DOHH2 (cell line): ENCODE results near the gene NEU1.

Experiments
- H3F3A ChIP-seq: fragments of 200-600 bp; sonication (generic), shearing (Covaris generic); 2 replicates; pipeline ENCODE4 v1.6.0; 2016; ENCODE audit warnings: antibody characterized with exemption, mild to moderate bottlenecking; ENCODE audit not compliant: control insufficient read depth, insufficient read depth
- H3K27ac ChIP-seq: fragments of 200-600 bp; sonication (generic); 2 replicates; pipeline ENCODE4 v1.5.1; 2014; ENCODE audit warnings: low read depth, mild to moderate bottlenecking, low read length, moderate library complexity
- H3K27me3 ChIP-seq: fragments of 200-600 bp; sonication (generic); 2 replicates; pipeline ENCODE4 v1.6.1; 2014; ENCODE audit warnings: mild to moderate bottlenecking, low read length, mixed read lengths; ENCODE audit not compliant: control insufficient read depth
- H3K36me3 ChIP-seq: fragments of 200-600 bp; sonication (generic); 2 replicates; pipeline ENCODE4 v1.6.1; 2014; ENCODE audit warnings: mild to moderate bottlenecking, low read length, moderate library complexity, mixed read lengths; ENCODE audit not compliant: control insufficient read depth
- H3K4me1 ChIP-seq: fragments of 200-600 bp; sonication (generic); 2 replicates; pipeline ENCODE4 v1.6.1; 2014; ENCODE audit warnings: mild to moderate bottlenecking, low read length, mixed read lengths; ENCODE audit not compliant: control insufficient read depth
- H3K4me2 ChIP-seq: fragments of 200-600 bp; sonication (generic); 2 replicates; pipeline ENCODE4 v1.6.0; 2014; ENCODE audit warnings: mild to moderate bottlenecking, low read length, moderate library complexity
- H3K4me3 ChIP-seq: fragments of 200-600 bp; sonication (generic); 2 replicates; pipeline ENCODE4 v1.5.1; 2014; ENCODE audit warnings: mild to moderate bottlenecking, low read length, mixed read lengths
- H3K79me2 ChIP-seq: fragments of 200-600 bp; sonication (generic); 2 replicates; pipeline ENCODE4 v1.6.1; 2014; ENCODE audit warnings: mild to moderate bottlenecking, low read length, mixed read lengths; ENCODE audit not compliant: control insufficient read depth
- H3K9me2 ChIP-seq: fragments of 200-600 bp; sonication (generic); replicated peaks from 2 replicates; pipeline ENCODE4 v1.6.1; 2014; ENCODE audit warnings: mild to moderate bottlenecking, low read length, mixed read lengths; ENCODE audit not compliant: control insufficient read depth
- H3K9me3 ChIP-seq: fragments of 200-600 bp; sonication (generic); 2 replicates; pipeline ENCODE4 v1.6.1; 2014; ENCODE audit warnings: antibody characterized with exemption, low read length, mixed read lengths; ENCODE audit not compliant: control insufficient read depth, insufficient read depth
- H4K20me1 ChIP-seq: fragments of 200-600 bp; sonication (generic); 2 replicates; pipeline ENCODE4 v1.6.0; 2014; ENCODE audit warnings: low read depth, mild to moderate bottlenecking, antibody characterized with exemption, low read length, moderate library complexity; ENCODE audit not compliant: control insufficient read depth, insufficient read depth
- CTCF ChIP-seq: fragments of 200-600 bp; sonication (generic); IDR thresholded peaks from one replicate; pipeline ENCODE4 v1.5.1; 2014; ENCODE audit warnings: antibody characterized with exemption, mild to moderate bottlenecking, low read depth, low read length; ENCODE audit not compliant: poor library complexity, severe bottlenecking
- EZH2phosphoT487 ChIP-seq: fragments of 200-600 bp; sonication (generic); IDR thresholded peaks from 2 replicates; pipeline ENCODE4 v1.6.1; 2017; ENCODE audit warnings: borderline replicate concordance, mild to moderate bottlenecking, antibody characterized with exemption, low read length, moderate library complexity, mixed read lengths

NEU1 gene

GRCh38 chr6:31901953-31902643 lies 39.5 kb upstream of the NEU1 start, which contains the start of gene ZBTB12:
TSS of gene ZBTB12 (minus strand) at chr6:31902086. CDS start at chr6:31901305, 781 bp downstream.
- 0 out of 2 replicates have a peak within 1 kb of the TSS, but pooled peaks have one; percentile 33 for H3K27ac ChIP-seq
- H3K79me2 ChIP-seq = peaks cover 29% of the 10 kb centered on the region
- no peaks in the 10 kb centered on the region for H3K9me3 ChIP-seq
- peaks cover 17% of the 10 kb centered on the region for H3F3A ChIP-seq
- H3K9me2 ChIP-seq = no peaks in the 10 kb centered on the region
- H3K4me2 ChIP-seq = peak within 1 kb of the TSS; percentile 65
- H3K4me1 ChIP-seq = peaks cover 31% of the 10 kb centered on the region
- H3K36me3 ChIP-seq = peaks cover 4% of the 10 kb centered on the region
- peaks cover 17% of the 10 kb centered on the region for H3K27me3 ChIP-seq
- no peak for TF ChIP-seq CTCF
- no peak for TF ChIP-seq EZH2phosphoT487
- H4K20me1 ChIP-seq = no peaks in the 10 kb centered on the region
- H3K4me3 ChIP-seq = peak within 1 kb of the TSS; percentile 70

- Histone ChIP-seq H3K79me2 (peaks cover 35% of the 10 kb centered on the region), H3F3A (peaks cover 17% of the 10 kb centered on the region), H3K27me3 (peaks cover 17% of the 10 kb centered on the region)
Observed at GRCh38 chr6:31901415-31901952, 38.9 kb upstream of the NEU1 start.

GRCh38 chr6:31900917-31901414 lies 38.3 kb upstream of the NEU1 start:
- peaks cover 17% of the 10 kb centered on the region for H3F3A ChIP-seq
- TF ChIP-seq CTCF (no peak), EZH2phosphoT487 (no peak)
- H3K27ac ChIP-seq = 0 out of 2 replicates have a peak overlapping the region, but pooled peaks have one; percentile 33
- H3K4me1 ChIP-seq = peaks cover 40% of the 10 kb centered on the region
- no peaks in the 10 kb centered on the region for H4K20me1 ChIP-seq
- no peaks in the 10 kb centered on the region for H3K9me2 ChIP-seq
- H3K4me3 ChIP-seq = peak overlapping the region; percentile 70
- peak overlapping the region; percentile 65 for H3K4me2 ChIP-seq
- H3K27me3 ChIP-seq = peaks cover 11% of the 10 kb centered on the region
- peaks cover 40% of the 10 kb centered on the region for H3K79me2 ChIP-seq
- H3K36me3 ChIP-seq = peaks cover 11% of the 10 kb centered on the region
- no peaks in the 10 kb centered on the region for H3K9me3 ChIP-seq

More at GRCh38 chr6:31901415-31901952, 38.9 kb upstream of the NEU1 start:
- Histone ChIP-seq H3K4me1 (peaks cover 35% of the 10 kb centered on the region), H3K27ac (0 out of 2 replicates have a peak overlapping the region, but pooled peaks have one; percentile 33), H3K9me2 (no peaks in the 10 kb centered on the region), H3K4me2 (peak overlapping the region; percentile 65), H4K20me1 (no peaks in the 10 kb centered on the region), H3K4me3 (peak overlapping the region; percentile 70), H3K36me3 (peaks cover 7% of the 10 kb centered on the region), H3K9me3 (no peaks in the 10 kb centered on the region)
- TF ChIP-seq EZH2phosphoT487 = no peak
- TF ChIP-seq CTCF = no peak
